ENCODE results near the gene ZNF268. TPM values are rescaled to one million over a fixed set of nuclear protein-coding genes. Genes with fewer than 3 reads are reported as not detected.

Gene ZNF268
- total RNA-seq, result 10 to 100 TPM; 14.0 to 14.6 TPM

GRCh38 chr12:133181238-133181959 lies at the start of gene ZNF268:
ZNF268 (plus strand) TSS chr12:133181495; CDS start chr12:133181998, 503 bp downstream.
- DNase-seq (peak; percentile 95), ATAC-seq (peak; percentile 96)
- peaks cover 11% of the 10 kb centered on the region for H3K4me1 Mint-ChIP-seq
- peaks cover 39% of the 10 kb centered on the region for H3K9me3 Mint-ChIP-seq (ENCODE audit: low read depth)
- H3K27me3 Mint-ChIP-seq, result no peaks in the 10 kb centered on the region
- H3K4me3 Mint-ChIP-seq, result peak within 1 kb of the TSS; percentile 90
- CTCF ChIA-PET, result interaction anchor here (0.7 to 2.3 kb wide), 11 partner anchors 8 to 276 kb away, joined by 3 to 6 read pairs (median 3); partner anchors contain the start of gene ZNF26
- peaks cover 61% of the 10 kb centered on the region for H3K36me3 Mint-ChIP-seq (ENCODE audit: low read depth)
- POLR2A ChIA-PET, result interaction anchor here (1.0 kb wide), 2 partner anchors 100 to 101 kb away, joined by 3 to 6 read pairs; partner anchors contain the start of gene ZNF140
- intact Hi-C loops (cut with DNase I, micrococcal nuclease), result loop anchor here (1.0 kb wide), 6 partner anchors 51 to 294 kb away; partner anchors contain the start of genes ZNF10 (in 2 of the 2), ZNF140 (in 2 of the 2), ZNF26 (in 2 of the 2) and ZNF891 (in 2 of the 2)
- peak within 1 kb of the TSS; percentile 95 for H3K27ac Mint-ChIP-seq

GRCh38 chr12:133135747-133136146 lies 45.5 kb upstream of the ZNF268 start:
- no peaks in the 10 kb centered on the region for H3K27me3 Mint-ChIP-seq
- no peak overlapping the region for H3K4me3 Mint-ChIP-seq
- H3K27ac Mint-ChIP-seq, result no peak overlapping the region
- peaks cover 9% of the 10 kb centered on the region for H3K4me1 Mint-ChIP-seq
- ATAC-seq (no peak), DNase-seq (no peak)
- peaks cover 57% of the 10 kb centered on the region for H3K9me3 Mint-ChIP-seq (ENCODE audit: low read depth)
- intact Hi-C loops (cut with DNase I, micrococcal nuclease), result no loop called here
- peaks cover 91% of the 10 kb centered on the region for H3K36me3 Mint-ChIP-seq (ENCODE audit: low read depth)
- ChIA-PET CTCF (no interaction called here), POLR2A (no interaction called here)

GRCh38 chr12:133145981-133146380 lies 35.3 kb upstream of the ZNF268 start:
- intact Hi-C loops (cut with DNase I, micrococcal nuclease), result no loop called here
- H3K27me3 Mint-ChIP-seq, result no peaks in the 10 kb centered on the region
- ATAC-seq, result no peak
- DNase-seq, result no peak
- peaks cover 50% of the 10 kb centered on the region for H3K9me3 Mint-ChIP-seq (ENCODE audit: low read depth)
- no peak overlapping the region for H3K27ac Mint-ChIP-seq
- POLR2A ChIA-PET, result no interaction called here
- no peaks in the 10 kb centered on the region for H3K4me1 Mint-ChIP-seq
- peaks cover 90% of the 10 kb centered on the region for H3K36me3 Mint-ChIP-seq (ENCODE audit: low read depth)
- H3K4me3 Mint-ChIP-seq, result no peak overlapping the region
- CTCF ChIA-PET, result no interaction called here

DNA sequence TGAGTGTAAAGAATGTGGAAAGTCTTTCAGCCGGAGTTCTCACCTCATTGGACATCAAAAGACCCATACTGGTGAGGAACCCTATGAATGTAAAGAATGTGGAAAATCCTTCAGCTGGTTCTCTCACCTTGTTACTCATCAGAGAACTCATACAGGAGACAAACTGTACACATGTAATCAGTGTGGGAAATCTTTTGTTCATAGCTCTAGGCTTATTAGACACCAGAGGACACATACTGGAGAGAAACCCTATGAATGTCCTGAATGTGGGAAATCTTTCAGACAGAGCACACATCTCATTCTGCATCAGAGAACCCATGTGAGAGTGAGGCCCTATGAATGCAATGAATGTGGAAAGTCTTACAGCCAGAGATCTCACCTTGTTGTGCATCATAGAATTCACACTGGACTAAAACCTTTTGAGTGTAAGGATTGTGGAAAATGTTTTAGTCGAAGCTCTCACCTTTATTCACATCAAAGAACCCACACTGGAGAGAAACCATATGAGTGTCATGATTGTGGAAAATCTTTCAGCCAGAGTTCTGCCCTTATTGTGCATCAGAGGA lies 25.1 kb upstream of the ZNF268 start:
- Mint-ChIP-seq H3K4me3 (no peak overlapping the region), H3K27me3 (no peaks in the 10 kb centered on the region), H3K4me1 (no peaks in the 10 kb centered on the region), H3K36me3 (ENCODE audit: low read depth) (peaks cover 80% of the 10 kb centered on the region), H3K9me3 (ENCODE audit: low read depth) (peaks cover 72% of the 10 kb centered on the region), H3K27ac (no peak overlapping the region)
- no peak for DNase-seq
- ATAC-seq, result no peak
- intact Hi-C loops (cut with DNase I, micrococcal nuclease), result no loop called here
- CTCF ChIA-PET, result interaction anchor here (0.7 kb wide), 1 partner anchor 113 kb away, joined by 3 read pairs; no protein-coding TSS in a partner anchor
- POLR2A ChIA-PET, result no interaction called here

DNA sequence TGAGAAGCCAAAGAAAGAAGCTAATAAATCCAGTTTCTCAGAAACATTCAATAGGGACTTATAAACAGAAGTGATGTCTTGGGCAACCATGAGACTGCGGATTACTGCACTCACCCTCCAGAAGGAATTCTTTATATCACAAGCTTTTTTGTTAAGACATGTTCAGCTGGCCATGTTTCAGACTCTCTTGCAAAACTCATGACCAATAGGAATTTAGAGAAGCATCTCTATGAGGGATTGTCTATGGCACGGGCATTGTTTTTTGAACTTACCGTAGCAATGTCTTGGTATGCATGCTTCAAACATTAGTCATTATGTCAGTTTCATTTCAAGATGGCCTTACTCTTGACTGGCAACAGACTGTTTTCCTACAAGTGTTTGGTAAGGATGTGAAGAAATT lies 15.5 kb upstream of the ZNF268 start:
- H3K9me3 Mint-ChIP-seq (ENCODE audit: low read depth), result peaks cover 32% of the 10 kb centered on the region
- CTCF ChIA-PET, result no interaction called here
- peaks cover 7% of the 10 kb centered on the region for H3K36me3 Mint-ChIP-seq (ENCODE audit: low read depth)
- ATAC-seq (no peak), DNase-seq (no peak)
- H3K4me3 Mint-ChIP-seq, result no peak overlapping the region
- no peaks in the 10 kb centered on the region for H3K4me1 Mint-ChIP-seq
- no peak overlapping the region for H3K27ac Mint-ChIP-seq
- H3K27me3 Mint-ChIP-seq, result no peaks in the 10 kb centered on the region
- POLR2A ChIA-PET, result no interaction called here
- intact Hi-C loops (cut with DNase I, micrococcal nuclease), result no loop called here

- H3K4me1 Mint-ChIP-seq, result no peaks in the 10 kb centered on the region
- H3K9me3 Mint-ChIP-seq (ENCODE audit: low read depth), result peaks cover 41% of the 10 kb centered on the region
- no peaks in the 10 kb centered on the region for H3K27me3 Mint-ChIP-seq
- POLR2A ChIA-PET, result no interaction called here
- DNase-seq, result no peak
- H3K27ac Mint-ChIP-seq, result no peak overlapping the region
- no peak for ATAC-seq
- intact Hi-C loops (cut with DNase I, micrococcal nuclease), result no loop called here
- no peak overlapping the region for H3K4me3 Mint-ChIP-seq
- CTCF ChIA-PET, result no interaction called here
- H3K36me3 Mint-ChIP-seq (ENCODE audit: low read depth), result peaks cover 4% of the 10 kb centered on the region
Observed at GRCh38 chr12:133172491-133172890, 8.8 kb upstream of the ZNF268 start.

DNA sequence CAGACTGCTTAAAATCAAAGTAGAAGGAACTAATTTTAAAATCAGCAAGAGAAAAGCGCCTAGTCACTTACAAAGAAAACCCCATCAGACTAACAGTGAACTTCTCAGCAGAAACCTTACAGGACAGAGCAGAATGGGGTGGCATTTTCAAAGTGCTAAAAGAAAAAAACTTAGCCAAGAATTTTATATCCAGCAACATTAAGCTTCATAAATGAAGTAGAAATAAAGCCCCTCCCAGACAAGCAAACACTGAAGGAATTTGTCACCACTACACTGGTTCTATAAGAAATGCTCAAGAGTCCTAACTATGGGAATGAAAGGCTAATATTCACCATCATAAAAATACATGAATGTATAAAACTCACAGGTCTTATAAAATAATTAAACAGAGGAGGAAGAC lies 6.4 kb upstream of the ZNF268 start:
- ATAC-seq (no peak), DNase-seq (no peak)
- Mint-ChIP-seq H3K36me3 (ENCODE audit: low read depth) (peaks cover 7% of the 10 kb centered on the region), H3K9me3 (ENCODE audit: low read depth) (peaks cover 45% of the 10 kb centered on the region), H3K4me1 (no peaks in the 10 kb centered on the region), H3K4me3 (no peak overlapping the region), H3K27ac (no peak overlapping the region), H3K27me3 (no peaks in the 10 kb centered on the region)
- ChIA-PET CTCF (no interaction called here), POLR2A (no interaction called here)
- intact Hi-C loops (cut with DNase I, micrococcal nuclease), result no loop called here

GRCh38 chr12:133180669-133181068 lies 626 bp upstream of the ZNF268 start:
- ChIA-PET POLR2A (interaction anchor here (1.0 kb wide), 2 partner anchors 100 to 101 kb away, joined by 3 to 6 read pairs; partner anchors contain the start of gene ZNF140), CTCF (interaction anchor here (0.5 to 2.3 kb wide), 11 partner anchors 9 to 275 kb away, joined by 3 to 6 read pairs (median 3); partner anchors contain the start of gene ZNF26)
- peaks cover 11% of the 10 kb centered on the region for H3K4me1 Mint-ChIP-seq
- no peak for ATAC-seq
- H3K36me3 Mint-ChIP-seq (ENCODE audit: low read depth), result peaks cover 53% of the 10 kb centered on the region
- no peaks in the 10 kb centered on the region for H3K27me3 Mint-ChIP-seq
- peaks cover 42% of the 10 kb centered on the region for H3K9me3 Mint-ChIP-seq (ENCODE audit: low read depth)
- H3K4me3 Mint-ChIP-seq, result no peak overlapping the region
- intact Hi-C loops (cut with DNase I, micrococcal nuclease), result loop anchor here (1.0 kb wide), 6 partner anchors 50 to 293 kb away; partner anchors contain the start of genes ZNF10 (in 2 of the 2), ZNF140 (in 2 of the 2), ZNF26 (in 2 of the 2) and ZNF891 (in 2 of the 2)
- peak overlapping the region; percentile 17 for H3K27ac Mint-ChIP-seq
- DNase-seq, result no peak

- no peak for ATAC-seq
Observed at GRCh38 chr12:133190176-133190575, 8.9 kb downstream of the ZNF268 start.

GRCh38 chr12:133192847-133193246 lies 11.6 kb downstream of the ZNF268 start:
- intact Hi-C loops (cut with DNase I, micrococcal nuclease), result no loop called here
- H3K27me3 Mint-ChIP-seq, result no peaks in the 10 kb centered on the region
- peaks cover 51% of the 10 kb centered on the region for H3K9me3 Mint-ChIP-seq (ENCODE audit: low read depth)

More at GRCh38 chr12:133190176-133190575, 8.9 kb downstream of the ZNF268 start:
- H3K9me3 Mint-ChIP-seq (ENCODE audit: low read depth), result peaks cover 58% of the 10 kb centered on the region
- peaks cover 4% of the 10 kb centered on the region for H3K4me1 Mint-ChIP-seq
- no peak for DNase-seq
- no peaks in the 10 kb centered on the region for H3K27me3 Mint-ChIP-seq
- CTCF ChIA-PET, result interaction anchor here (1.2 kb wide), 1 partner anchor 13 kb away, joined by 3 read pairs; no protein-coding TSS in a partner anchor
- no peak overlapping the region for H3K4me3 Mint-ChIP-seq
- POLR2A ChIA-PET, result no interaction called here
- H3K27ac Mint-ChIP-seq, result no peak overlapping the region
- intact Hi-C loops (cut with DNase I, micrococcal nuclease), result no loop called here
- peaks cover 100% of the 10 kb centered on the region for H3K36me3 Mint-ChIP-seq (ENCODE audit: low read depth)

GRCh38 chr12:133201888-133202287 lies 20.6 kb downstream of the ZNF268 start:
- no peak overlapping the region for H3K4me3 Mint-ChIP-seq

More at GRCh38 chr12:133192847-133193246, 11.6 kb downstream of the ZNF268 start:
- no peak for ATAC-seq
- no peak overlapping the region for H3K4me3 Mint-ChIP-seq
- H3K36me3 Mint-ChIP-seq (ENCODE audit: low read depth), result peaks cover 90% of the 10 kb centered on the region
- no peak overlapping the region for H3K27ac Mint-ChIP-seq
- CTCF ChIA-PET, result no interaction called here
- POLR2A ChIA-PET, result no interaction called here
- no peak for DNase-seq
- H3K4me1 Mint-ChIP-seq, result no peaks in the 10 kb centered on the region

More at GRCh38 chr12:133201888-133202287, 20.6 kb downstream of the ZNF268 start:
- Mint-ChIP-seq H3K27ac (no peak overlapping the region), H3K9me3 (ENCODE audit: low read depth) (peaks cover 52% of the 10 kb centered on the region), H3K27me3 (no peaks in the 10 kb centered on the region), H3K4me1 (no peaks in the 10 kb centered on the region), H3K36me3 (ENCODE audit: low read depth) (peaks cover 68% of the 10 kb centered on the region)
- ATAC-seq (no peak), DNase-seq (no peak)
- CTCF ChIA-PET, result no interaction called here
- intact Hi-C loops (cut with DNase I, micrococcal nuclease), result no loop called here
- POLR2A ChIA-PET, result no interaction called here
